Prostate gland (tissue), 2 donors: ENCODE measurements around the gene TWF2. TPM values are rescaled to one million over a fixed set of nuclear protein-coding genes. Genes with fewer than 3 reads are reported as not detected.

Source experiments
- DNase-seq: peaks from one replicate; pipeline ENCODE4 v3.0.0-alpha.2; 2019; ENCODE audit warnings: low spot score
- H3K27ac ChIP-seq, 2 donors: fragments of 200-600 bp; sonication (generic); 2 replicates each; pipeline ENCODE4 v1.5.1; 2017 to 2019
- H3K27me3 ChIP-seq: fragments of 200-600 bp; sonication (generic); replicated peaks from 2 replicates; pipeline ENCODE4 v1.5.1; 2019; ENCODE audit not compliant: insufficient read depth
- H3K36me3 ChIP-seq, 2 donors: fragments of 200-600 bp; sonication (generic); 1 replicate in 1 of 2; 2 replicates in 1 of 2; pipeline versions ENCODE4 v1.5.1 to v1.8.1; 2017 to 2019
- H3K4me1 ChIP-seq: fragments of 200-600 bp; sonication (generic); replicated peaks from 2 replicates; pipeline ENCODE4 v1.5.1; 2019
- H3K4me3 ChIP-seq, 2 donors: fragments of 200-600 bp; sonication (generic); 2 replicates each; pipeline ENCODE4 v1.5.1; 2017 to 2019
- H3K9me3 ChIP-seq: fragments of 200-600 bp; sonication (generic); 2 replicates; pipeline ENCODE4 v1.5.1; 2017
- POLR2A ChIP-seq: fragments of 450-650 bp; IDR thresholded peaks from one replicate; pipeline ENCODE4 v1.6.1; 2016; ENCODE audit warnings: antibody characterized with exemption, mild to moderate bottlenecking
- POLR2AphosphoS5 ChIP-seq: sonication (generic); formaldehyde crosslinking; IDR thresholded peaks from one replicate; pipeline ENCODE4 v1.6.1; 2017; ENCODE audit warnings: antibody characterized with exemption
- WGBS: methylation state at CpG from one replicate; pipeline ENCODE4 v1.1.5; 2018; 5-methylcytosine and 5-hydroxymethylcytosine counted together
- intact Hi-C: fragments of 100-400 bp; cut with DNase I; formaldehyde crosslinking; loops from one replicate; pipeline ENCODE4 v1.14.2; 2022
- total RNA-seq, 2 donors: library from RNA; depleted of rRNA; stranded (reverse); fragments of >200 nt; gene quantifications; one replicate each; pipeline ENCODE4 v1.1.0, GENCODE V29; 2016
- TF ChIP-seq, protein P1 (sequence below), 4 experiments: fragments of 200-600 bp in 2 of 4; fragments of 450-650 bp in 2 of 4; sonication (generic) in 2 of 4; IDR thresholded peaks; 1 replicate in 3 of 4; 2 replicates in 1 of 4; pipeline ENCODE4 v1.5.1; 2016 to 2019; ENCODE audit warnings: antibody characterized with exemption in 4 of 4, mild to moderate bottlenecking in 2 of 4, moderate library complexity in 2 of 4

Gene TWF2
- total RNA-seq, 2 donors from 2014 or later, result 60.9 to 65.5 TPM

- no peaks in the 10 kb centered on the region for H3K27me3 ChIP-seq
- H3K36me3 ChIP-seq, result no peaks in the 10 kb centered on the region
- WGBS, result 26% methylated on average over 9 of the region's 9 CpGs
- H3K4me1 ChIP-seq, result peaks cover 11% of the 10 kb centered on the region
- H3K4me3 ChIP-seq, result no peak overlapping the region
- intact Hi-C loops, result no loop called here
- TF ChIP-seq POLR2AphosphoS5 (no peak), POLR2A (no peak)
- TF ChIP-seq, protein P1, sequence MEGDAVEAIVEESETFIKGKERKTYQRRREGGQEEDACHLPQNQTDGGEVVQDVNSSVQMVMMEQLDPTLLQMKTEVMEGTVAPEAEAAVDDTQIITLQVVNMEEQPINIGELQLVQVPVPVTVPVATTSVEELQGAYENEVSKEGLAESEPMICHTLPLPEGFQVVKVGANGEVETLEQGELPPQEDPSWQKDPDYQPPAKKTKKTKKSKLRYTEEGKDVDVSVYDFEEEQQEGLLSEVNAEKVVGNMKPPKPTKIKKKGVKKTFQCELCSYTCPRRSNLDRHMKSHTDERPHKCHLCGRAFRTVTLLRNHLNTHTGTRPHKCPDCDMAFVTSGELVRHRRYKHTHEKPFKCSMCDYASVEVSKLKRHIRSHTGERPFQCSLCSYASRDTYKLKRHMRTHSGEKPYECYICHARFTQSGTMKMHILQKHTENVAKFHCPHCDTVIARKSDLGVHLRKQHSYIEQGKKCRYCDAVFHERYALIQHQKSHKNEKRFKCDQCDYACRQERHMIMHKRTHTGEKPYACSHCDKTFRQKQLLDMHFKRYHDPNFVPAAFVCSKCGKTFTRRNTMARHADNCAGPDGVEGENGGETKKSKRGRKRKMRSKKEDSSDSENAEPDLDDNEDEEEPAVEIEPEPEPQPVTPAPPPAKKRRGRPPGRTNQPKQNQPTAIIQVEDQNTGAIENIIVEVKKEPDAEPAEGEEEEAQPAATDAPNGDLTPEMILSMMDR (IDR thresholded peaks at IDR 0.05), result no peak
- H3K9me3 ChIP-seq, result no peaks in the 10 kb centered on the region
- H3K27ac ChIP-seq, result peak overlapping the region; percentile 50 to 52
- DNase-seq, result peak; percentile 46
Observed at GRCh38 chr3:52190294-52191074, 48.5 kb downstream of the TWF2 start.

GRCh38 chr3:52188556-52188955, 50.4 kb downstream of the TWF2 start:
- Histone ChIP-seq H3K27ac (no peak overlapping the region), H3K9me3 (no peaks in the 10 kb centered on the region), H3K4me1 (peaks cover 11% of the 10 kb centered on the region), H3K4me3 (no peak overlapping the region), H3K36me3 (no peaks in the 10 kb centered on the region), H3K27me3 (no peaks in the 10 kb centered on the region)
- TF ChIP-seq, protein P1 (IDR thresholded peaks at IDR 0.05), result no peak
- no peak for TF ChIP-seq POLR2A
- TF ChIP-seq POLR2AphosphoS5, result no peak
- DNase-seq, result no peak
- WGBS, result 87% methylated on average over 1 of the region's 1 CpG
- intact Hi-C loops, result no loop called here

DNA sequence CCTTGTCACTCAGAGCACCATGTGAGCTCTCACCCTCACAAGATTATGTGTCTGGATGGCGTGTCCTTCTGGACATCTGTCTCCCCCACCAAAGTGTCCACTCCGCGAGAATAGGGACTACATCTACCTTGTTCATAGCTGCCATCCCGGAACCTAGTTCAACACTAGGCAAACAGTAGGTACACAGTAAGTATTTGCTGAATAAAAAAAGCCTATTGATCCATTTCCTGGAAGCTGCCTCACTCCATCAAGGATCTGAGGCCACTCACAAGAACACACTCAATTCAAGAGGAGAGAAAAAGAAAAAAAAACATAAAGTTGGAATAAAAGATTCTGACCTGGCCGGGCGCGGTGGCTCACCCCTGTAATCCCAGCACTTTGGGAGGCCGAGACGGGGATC, 52.2 kb downstream of the TWF2 start:
- WGBS, result 89% methylated on average over 9 of the region's 9 CpGs
- intact Hi-C loops, result no loop called here
- no peak for TF ChIP-seq POLR2A
- TF ChIP-seq POLR2AphosphoS5, result no peak
- TF ChIP-seq, protein P1 (IDR thresholded peaks at IDR 0.05), result no peak
- no peaks in the 10 kb centered on the region for H3K36me3 ChIP-seq
- no peak overlapping the region for H3K27ac ChIP-seq
- H3K4me3 ChIP-seq, result no peak overlapping the region
- H3K27me3 ChIP-seq, result no peaks in the 10 kb centered on the region
- H3K9me3 ChIP-seq, result no peaks in the 10 kb centered on the region
- DNase-seq, result no peak
- H3K4me1 ChIP-seq, result peaks cover 11% of the 10 kb centered on the region

- intact Hi-C loops, result no loop called here
- WGBS, result 86% methylated on average over 3 of the region's 3 CpGs
- no peaks in the 10 kb centered on the region for H3K9me3 ChIP-seq
- no peaks in the 10 kb centered on the region for H3K36me3 ChIP-seq
- TF ChIP-seq POLR2AphosphoS5 (no peak), POLR2A (no peak)
- TF ChIP-seq, protein P1 (IDR thresholded peaks at IDR 0.05), result no peak
- H3K27me3 ChIP-seq, result no peaks in the 10 kb centered on the region
- no peak for DNase-seq
- peaks cover 10% of the 10 kb centered on the region for H3K4me1 ChIP-seq
- no peak overlapping the region for H3K4me3 ChIP-seq
- H3K27ac ChIP-seq, result no peak overlapping the region
Observed at GRCh38 chr3:52185837-52186236, 53.1 kb downstream of the TWF2 start.

- Histone ChIP-seq H3K27me3 (no peaks in the 10 kb centered on the region), H3K9me3 (no peaks in the 10 kb centered on the region), H3K4me1 (peaks cover 5% of the 10 kb centered on the region), H3K27ac (no peak overlapping the region), H3K4me3 (no peak overlapping the region), H3K36me3 (no peaks in the 10 kb centered on the region)
- TF ChIP-seq POLR2A (no peak), POLR2AphosphoS5 (no peak)
- TF ChIP-seq, protein P1 (IDR thresholded peaks at IDR 0.05), result no peak
- no peak for DNase-seq
- intact Hi-C loops, result no loop called here
- WGBS, result 95% methylated on average over 6 of the region's 6 CpGs
Observed at GRCh38 chr3:52185311-52185710, 53.6 kb downstream of the TWF2 start.
